Chondrocyte (in vitro differentiated cells): Measurements from ENCODE around the gene KRTAP22-1. TPM values are rescaled to one million over a fixed set of nuclear protein-coding genes. Genes with fewer than 3 reads are reported as not detected.

Experiments used
- DNase-seq: peaks from one replicate; pipeline ENCODE4 v3.0.0; 2021; ENCODE audit warnings: mixed read lengths, low spot score
- H3K27ac Mint-ChIP-seq: one replicate; pipeline ENCODE4 v1.8.0; 2021; ENCODE audit warnings: mild to moderate bottlenecking, moderate library complexity, mixed read lengths; ENCODE audit not compliant: unreplicated experiment
- H3K27me3 Mint-ChIP-seq: 2 replicates; pipeline ENCODE4 v1.8.0; 2021; ENCODE audit warnings: low read depth, mixed read lengths
- H3K36me3 Mint-ChIP-seq: 2 replicates; pipeline ENCODE4 v1.8.0; 2021; ENCODE audit warnings: low read depth, mixed read lengths
- H3K4me1 Mint-ChIP-seq: 2 replicates; pipeline ENCODE4 v1.8.0; 2021; ENCODE audit warnings: low read depth, mild to moderate bottlenecking, mixed read lengths
- H3K4me3 Mint-ChIP-seq: one replicate; pipeline ENCODE4 v1.8.0; 2021; ENCODE audit warnings: mild to moderate bottlenecking, moderate library complexity, mixed read lengths; ENCODE audit not compliant: unreplicated experiment
- H3K9me3 Mint-ChIP-seq: 2 replicates; pipeline ENCODE4 v1.8.0; 2021; ENCODE audit warnings: low read depth, mixed read lengths
- long read RNA-seq: library from polyadenylated mRNA; stranded (forward); transcript quantifications from one replicate; pipeline ENCODE4 v2.0.0, GENCODE V29; 2021
- total RNA-seq: library from RNA; stranded (reverse); gene quantifications from 3 replicates; pipeline ENCODE4 v1.2.1, GENCODE V29; 2021
- TF ChIP-seq, protein P1 (sequence below): fragments of 200-600 bp; sonication (generic); IDR thresholded peaks from 2 replicates; pipeline ENCODE4 v1.5.0; 2021; ENCODE audit warnings: antibody characterized with exemption, mild to moderate bottlenecking, moderate library complexity

The KRTAP22-1 gene
- not detected in 3 replicates for total RNA-seq
- long read RNA-seq = 0 reads

DNA sequence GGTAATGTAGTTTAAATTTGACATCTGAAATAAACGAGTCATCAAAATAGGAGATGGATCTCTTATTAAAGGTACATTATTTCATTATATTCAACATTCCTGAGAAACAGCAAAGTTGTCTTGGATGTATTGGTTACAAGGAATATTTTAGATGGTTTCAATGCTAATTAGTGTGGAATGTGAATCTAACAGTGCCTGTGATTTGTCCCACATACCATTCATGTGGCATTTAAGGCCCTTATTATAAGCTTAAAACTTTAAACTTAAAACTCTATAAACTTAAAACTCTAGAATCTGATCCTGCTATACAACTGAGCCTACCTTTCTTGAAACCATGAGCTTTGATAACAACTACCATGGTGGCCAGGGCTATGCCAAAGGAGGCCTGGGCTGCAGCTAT lies at the start of gene KRTAP22-1:
TSS of gene KRTAP22-1 (plus strand) at position 301 of the 400 bp plus-strand sequence.
- Mint-ChIP-seq H3K36me3 (no peaks in the 10 kb centered on the region), H3K27me3 (no peaks in the 10 kb centered on the region), H3K27ac (no peak within 1 kb of the TSS), H3K9me3 (peaks cover 17% of the 10 kb centered on the region), H3K4me1 (no peaks in the 10 kb centered on the region), H3K4me3 (no peak within 1 kb of the TSS)
- no peak for DNase-seq
- TF ChIP-seq, protein P1, sequence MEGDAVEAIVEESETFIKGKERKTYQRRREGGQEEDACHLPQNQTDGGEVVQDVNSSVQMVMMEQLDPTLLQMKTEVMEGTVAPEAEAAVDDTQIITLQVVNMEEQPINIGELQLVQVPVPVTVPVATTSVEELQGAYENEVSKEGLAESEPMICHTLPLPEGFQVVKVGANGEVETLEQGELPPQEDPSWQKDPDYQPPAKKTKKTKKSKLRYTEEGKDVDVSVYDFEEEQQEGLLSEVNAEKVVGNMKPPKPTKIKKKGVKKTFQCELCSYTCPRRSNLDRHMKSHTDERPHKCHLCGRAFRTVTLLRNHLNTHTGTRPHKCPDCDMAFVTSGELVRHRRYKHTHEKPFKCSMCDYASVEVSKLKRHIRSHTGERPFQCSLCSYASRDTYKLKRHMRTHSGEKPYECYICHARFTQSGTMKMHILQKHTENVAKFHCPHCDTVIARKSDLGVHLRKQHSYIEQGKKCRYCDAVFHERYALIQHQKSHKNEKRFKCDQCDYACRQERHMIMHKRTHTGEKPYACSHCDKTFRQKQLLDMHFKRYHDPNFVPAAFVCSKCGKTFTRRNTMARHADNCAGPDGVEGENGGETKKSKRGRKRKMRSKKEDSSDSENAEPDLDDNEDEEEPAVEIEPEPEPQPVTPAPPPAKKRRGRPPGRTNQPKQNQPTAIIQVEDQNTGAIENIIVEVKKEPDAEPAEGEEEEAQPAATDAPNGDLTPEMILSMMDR = no peak

- DNase-seq = no peak
- H3K9me3 Mint-ChIP-seq = peaks cover 44% of the 10 kb centered on the region
These were observed 48.1 kb upstream of the KRTAP22-1 start for GRCh38 chr21:30552782-30553181.

GRCh38 chr21:30555095-30555494 lies 45.8 kb upstream of the KRTAP22-1 start:
- no peaks in the 10 kb centered on the region for H3K4me1 Mint-ChIP-seq
- no peak for DNase-seq
- H3K4me3 Mint-ChIP-seq = no peak overlapping the region
- no peak overlapping the region for H3K27ac Mint-ChIP-seq
- H3K36me3 Mint-ChIP-seq = no peaks in the 10 kb centered on the region
- TF ChIP-seq, protein P1 = no peak
- H3K9me3 Mint-ChIP-seq = peaks cover 35% of the 10 kb centered on the region
- no peaks in the 10 kb centered on the region for H3K27me3 Mint-ChIP-seq

More at GRCh38 chr21:30552782-30553181, 48.1 kb upstream of the KRTAP22-1 start:
- Mint-ChIP-seq H3K36me3 (no peaks in the 10 kb centered on the region), H3K4me1 (no peaks in the 10 kb centered on the region), H3K27me3 (no peaks in the 10 kb centered on the region), H3K27ac (no peak overlapping the region), H3K4me3 (no peak overlapping the region)
- TF ChIP-seq, protein P1 = no peak

DNA sequence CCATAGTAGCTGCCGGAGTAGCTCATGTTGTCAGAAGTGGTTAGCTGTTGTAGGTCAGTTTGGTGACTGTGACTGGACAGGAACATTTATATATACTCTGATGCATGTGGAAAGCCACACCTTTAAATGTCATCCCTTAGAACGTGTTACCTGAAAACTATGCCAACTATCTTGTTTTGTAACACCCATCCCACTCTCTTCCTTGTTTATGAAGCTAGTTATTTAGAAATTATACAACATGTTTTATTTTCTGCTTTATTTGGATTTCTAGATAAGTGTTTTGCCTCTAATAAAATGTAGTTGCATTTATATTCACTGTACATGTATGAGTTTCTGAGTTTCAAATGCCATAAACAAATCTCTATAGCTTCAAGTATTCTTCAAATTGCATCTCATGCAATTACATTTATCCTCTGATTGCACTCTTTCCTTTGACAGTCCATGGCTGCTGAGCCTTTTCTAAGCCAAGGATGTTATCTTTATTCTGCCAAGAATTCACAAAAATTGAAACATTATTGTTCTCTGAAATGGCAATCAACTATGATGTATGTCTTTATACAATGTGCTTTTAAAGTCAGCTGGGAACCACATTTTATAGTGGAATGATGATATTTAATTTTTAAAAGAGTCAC lies 39.5 kb upstream of the KRTAP22-1 start, which contains the start of gene KRTAP19-7:
TSS of gene KRTAP19-7 (minus strand) at position 51 of the 632 bp plus-strand sequence. CDS start at position 26, 25 bp downstream.
- TF ChIP-seq, protein P1 = no peak
- Mint-ChIP-seq H3K27ac (no peak within 1 kb of the TSS), H3K36me3 (no peaks in the 10 kb centered on the region), H3K27me3 (no peaks in the 10 kb centered on the region), H3K4me1 (no peaks in the 10 kb centered on the region), H3K9me3 (peaks cover 6% of the 10 kb centered on the region), H3K4me3 (no peak within 1 kb of the TSS)
- no peak for DNase-seq

- TF ChIP-seq, protein P1 = no peak
- Mint-ChIP-seq H3K27me3 (no peaks in the 10 kb centered on the region), H3K27ac (no peak overlapping the region), H3K9me3 (peaks cover 6% of the 10 kb centered on the region), H3K4me3 (no peak overlapping the region), H3K4me1 (no peaks in the 10 kb centered on the region), H3K36me3 (no peaks in the 10 kb centered on the region)
- no peak for DNase-seq
These were observed 38.9 kb upstream of the KRTAP22-1 start for GRCh38 chr21:30561957-30562356.
